ENCODE measurements around the gene ZC3HAV1L. TPM values are rescaled to one million over a fixed set of nuclear protein-coding genes. Genes with fewer than 3 reads are reported as not detected.

ZC3HAV1L gene
- total and polyA plus RNA-seq, 10 of the 15 experiments (the other 5 are each of a cell fraction or from before 2014, with no cell fraction given) = 0.09 to 16.3 (median 4.9) TPM

DNA sequence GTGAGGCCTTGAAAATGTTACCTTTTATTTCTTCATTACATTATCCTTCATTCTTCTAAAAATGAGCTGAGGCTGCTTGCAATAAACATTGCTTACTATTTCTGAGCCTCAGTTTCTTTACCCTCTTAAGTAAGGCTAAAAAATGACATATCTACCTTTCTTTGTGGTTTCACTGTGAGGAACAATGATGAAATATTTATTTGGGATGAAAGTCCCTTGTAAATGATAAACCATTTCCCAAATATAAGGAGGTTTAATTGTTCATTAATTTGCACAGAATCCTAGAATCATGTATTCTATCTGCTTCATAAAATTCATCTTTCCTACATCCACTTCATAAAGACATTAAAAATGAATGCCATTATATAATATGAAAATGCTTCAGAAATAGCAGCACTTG is 45.7 kb upstream of the ZC3HAV1L start:
- FAIRE-seq (no peak), DNase-seq (ENCODE audit: low read depth, low spot score) (no peak), ATAC-seq (no peak)
- peaks cover 2% of the 10 kb centered on the region; the same call in 2 of the 3 replicates for H3K9me3 ChIP-seq (replicated peaks; ENCODE audit: control insufficient read depth, insufficient read depth, low read length)
- TF ChIP-seq TCF3 (IDR thresholded peaks at IDR 0.05; ENCODE audit: borderline replicate concordance, insufficient read depth, low read depth, low read length) (no peak), PML (IDR thresholded peaks at IDR 0.05; ENCODE audit: low read length) (no peak), NFIC (IDR thresholded peaks at IDR 0.05; ENCODE audit: low read depth, low read length) (no peak), JUND (IDR thresholded peaks at IDR 0.05; ENCODE audit: low read depth, low read length) (no peak), CBX3 (IDR thresholded peaks at IDR 0.05; ENCODE audit: borderline replicate concordance, low read depth) (no peak), SUZ12 (IDR thresholded peaks at IDR 0.05; ENCODE audit: unreplicated experiment) (no peak), TARDBP (IDR thresholded peaks at IDR 0.05; ENCODE audit: borderline replicate concordance) (no peak), SRF (IDR thresholded peaks at IDR 0.05; ENCODE audit: low read depth in 2 of 2, low read length in 2 of 2) (no peak), POU2F2 (IDR thresholded peaks at IDR 0.05; ENCODE audit: borderline replicate concordance, low read depth, low read length) (no peak), CHD1 (IDR thresholded peaks at IDR 0.05; ENCODE audit: low read depth, low read length) (no peak), ZSCAN29 (IDR thresholded peaks at IDR 0.05) (no peak)
- TF ChIP-seq, protein P1, sequence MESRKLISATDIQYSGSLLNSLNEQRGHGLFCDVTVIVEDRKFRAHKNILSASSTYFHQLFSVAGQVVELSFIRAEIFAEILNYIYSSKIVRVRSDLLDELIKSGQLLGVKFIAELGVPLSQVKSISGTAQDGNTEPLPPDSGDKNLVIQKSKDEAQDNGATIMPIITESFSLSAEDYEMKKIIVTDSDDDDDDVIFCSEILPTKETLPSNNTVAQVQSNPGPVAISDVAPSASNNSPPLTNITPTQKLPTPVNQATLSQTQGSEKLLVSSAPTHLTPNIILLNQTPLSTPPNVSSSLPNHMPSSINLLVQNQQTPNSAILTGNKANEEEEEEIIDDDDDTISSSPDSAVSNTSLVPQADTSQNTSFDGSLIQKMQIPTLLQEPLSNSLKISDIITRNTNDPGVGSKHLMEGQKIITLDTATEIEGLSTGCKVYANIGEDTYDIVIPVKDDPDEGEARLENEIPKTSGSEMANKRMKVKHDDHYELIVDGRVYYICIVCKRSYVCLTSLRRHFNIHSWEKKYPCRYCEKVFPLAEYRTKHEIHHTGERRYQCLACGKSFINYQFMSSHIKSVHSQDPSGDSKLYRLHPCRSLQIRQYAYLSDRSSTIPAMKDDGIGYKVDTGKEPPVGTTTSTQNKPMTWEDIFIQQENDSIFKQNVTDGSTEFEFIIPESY (IDR thresholded peaks at IDR 0.05) = no peak
- TF ChIP-seq, protein P2, sequence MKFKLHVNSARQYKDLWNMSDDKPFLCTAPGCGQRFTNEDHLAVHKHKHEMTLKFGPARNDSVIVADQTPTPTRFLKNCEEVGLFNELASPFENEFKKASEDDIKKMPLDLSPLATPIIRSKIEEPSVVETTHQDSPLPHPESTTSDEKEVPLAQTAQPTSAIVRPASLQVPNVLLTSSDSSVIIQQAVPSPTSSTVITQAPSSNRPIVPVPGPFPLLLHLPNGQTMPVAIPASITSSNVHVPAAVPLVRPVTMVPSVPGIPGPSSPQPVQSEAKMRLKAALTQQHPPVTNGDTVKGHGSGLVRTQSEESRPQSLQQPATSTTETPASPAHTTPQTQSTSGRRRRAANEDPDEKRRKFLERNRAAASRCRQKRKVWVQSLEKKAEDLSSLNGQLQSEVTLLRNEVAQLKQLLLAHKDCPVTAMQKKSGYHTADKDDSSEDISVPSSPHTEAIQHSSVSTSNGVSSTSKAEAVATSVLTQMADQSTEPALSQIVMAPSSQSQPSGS (IDR thresholded peaks at IDR 0.05; ENCODE audit: low read length) = no peak
- in situ Hi-C loops (cut with MboI) = no loop called here
- no peak overlapping the region for H2AFZ ChIP-seq (ENCODE audit: control insufficient read depth, low read depth, low read length)
- no peaks in the 10 kb centered on the region for H3K27me3 ChIP-seq (replicated peaks in 1 of 2; ENCODE audit: control insufficient read depth in 2 of 2, insufficient read depth in 2 of 2, low read length in 1 of 2)
- CTCF ChIA-PET = no interaction called here
- no peak overlapping the region for H3K9ac ChIP-seq (ENCODE audit: control insufficient read depth, insufficient read depth, low read length)
- no peak overlapping the region for H3K4me2 ChIP-seq (ENCODE audit: control insufficient read depth, insufficient read depth)
- POLR2A ChIA-PET = no interaction called here
- SMC1A ChIA-PET (ENCODE audit: uncharacterized antibody, unreplicated experiment) = no interaction called here
- peaks cover 25 to 69% of the 10 kb centered on the region in 2 experiments for H3K36me3 ChIP-seq (ENCODE audit: control insufficient read depth in 2 of 2, insufficient read depth in 2 of 2, low read length in 1 of 2)
- no peak overlapping the region for H3K4me3 ChIP-seq
- RAD21 ChIA-PET (ENCODE audit: unreplicated experiment) = no interaction called here
- H3K4me1 ChIP-seq (ENCODE audit: control insufficient read depth, insufficient read depth, low read length) = no peaks in the 10 kb centered on the region
- BruUV-seq (replicated peaks) = no TSS peak
- no peaks in the 10 kb centered on the region; the same call in 1 of the 2 replicates for H3K79me2 ChIP-seq (ENCODE audit: control insufficient read depth, insufficient read depth, low read length)
- H4K20me1 ChIP-seq (ENCODE audit: control insufficient read depth, insufficient read depth) = no peaks in the 10 kb centered on the region; the same call in 1 of the 2 replicates
- H3K27ac ChIP-seq (ENCODE audit: control insufficient read depth, insufficient read depth) = no peak overlapping the region
- intact Hi-C loops (cut with micrococcal nuclease; ENCODE audit: unreplicated experiment) = no loop called here
